Mucosa of descending colon (tissue), 3 donors: ENCODE data around the gene SH2D4B. TPM values are rescaled to one million over a fixed set of nuclear protein-coding genes. Genes with fewer than 3 reads are reported as not detected.
A peak's percentile ranks its signal among the peaks of the same experiment; 100 is the strongest.

ENCODE experiments used
- ATAC-seq: fragments of 200-7000 bp; cut with Tn5 transposase; one replicate; pipeline ENCODE4 v1.9.1; 2020; ENCODE audit warnings: mild to moderate bottlenecking, moderate library complexity
- DNase-seq, 3 donors: peaks; one replicate each; pipeline ENCODE4 v3.0.0-alpha.2; 2020
- H3K36me3 ChIP-seq: fragments of 200-600 bp; one replicate; pipeline ENCODE4 v1.8.0; 2021; ENCODE audit warnings: low read depth, mild to moderate bottlenecking
- H3K4me1 ChIP-seq: fragments of 200-600 bp; one replicate; pipeline ENCODE4 v1.8.0; 2021; ENCODE audit warnings: low read depth, mild to moderate bottlenecking
- H3K4me3 ChIP-seq: fragments of 200-600 bp; one replicate; pipeline ENCODE4 v1.8.0; 2021; ENCODE audit warnings: mild to moderate bottlenecking
- H3K9me3 ChIP-seq: fragments of 200-600 bp; one replicate; pipeline ENCODE4 v1.8.0; 2021; ENCODE audit warnings: mild to moderate bottlenecking
- CTCF ChIP-seq: fragments of 200-600 bp; IDR thresholded peaks from one replicate; pipeline ENCODE4 v1.8.0; 2022; ENCODE audit warnings: antibody characterized with exemption, mild to moderate bottlenecking
- intact Hi-C, 2 donors: fragments of 100-400 bp; cut with DNase I in 1 of 2; cut with micrococcal nuclease in 1 of 2; formaldehyde crosslinking; loops; one replicate each; pipeline versions ENCODE4 v1.11.0 to v1.11.1; 2022; cut with DNase I, micrococcal nuclease
- total RNA-seq, 3 donors: library from RNA; stranded (reverse); fragmentation: NEBNext Ultra II Directional in 2 of 3; extraction: Animal tissue kit (Norgen Biotek cat#: 25700) in 2 of 3; gene quantifications; one replicate each; pipeline versions ENCODE4 v1.2.1 to v1.2.4, GENCODE V29; 2021 to 2023
- donor health status: DM: no; HTN: no; CAD: no; lungs with moderate emphysema.
- donor health status: DM: no; HTN: no; CAD: no.
- donor health status: DM: no; HTN: yes; CAD: no.

The SH2D4B gene
- total RNA-seq, 3 donors from 2014 or later = not detected

- intact Hi-C loops = no loop called here
- Histone ChIP-seq H3K4me3 (no peak overlapping the region), H3K36me3 (no peaks in the 10 kb centered on the region), H3K4me1 (no peaks in the 10 kb centered on the region), H3K9me3 (no peaks in the 10 kb centered on the region)
- TF ChIP-seq CTCF = no peak
- ATAC-seq = peak; percentile 13
- no peak for DNase-seq
Measured at GRCh38 chr10:80524190-80524909, 13.4 kb upstream of the SH2D4B start.

- intact Hi-C loops = no loop called here
- Histone ChIP-seq H3K4me1 (peaks cover 5% of the 10 kb centered on the region), H3K9me3 (no peaks in the 10 kb centered on the region), H3K36me3 (no peaks in the 10 kb centered on the region), H3K4me3 (no peak overlapping the region)
- ATAC-seq (no peak), DNase-seq (no peak)
- TF ChIP-seq CTCF = no peak
Measured at GRCh38 chr10:80526218-80526617, 11.5 kb upstream of the SH2D4B start.

GRCh38 chr10:80526742-80527141, 11.0 kb upstream of the SH2D4B start:
- ATAC-seq (no peak), DNase-seq (no peak)
- H3K9me3 ChIP-seq = no peaks in the 10 kb centered on the region
- no peaks in the 10 kb centered on the region for H3K36me3 ChIP-seq
- H3K4me3 ChIP-seq = no peak overlapping the region
- no peak for TF ChIP-seq CTCF
- peaks cover 5% of the 10 kb centered on the region for H3K4me1 ChIP-seq
- intact Hi-C loops = no loop called here

GRCh38 chr10:80528185-80528700, 9.5 kb upstream of the SH2D4B start:
- no peaks in the 10 kb centered on the region for H3K36me3 ChIP-seq
- intact Hi-C loops = no loop called here
- ATAC-seq (peak; percentile 15), DNase-seq (no peak)
- peaks cover 5% of the 10 kb centered on the region for H3K4me1 ChIP-seq
- no peak overlapping the region for H3K4me3 ChIP-seq
- no peak for TF ChIP-seq CTCF
- H3K9me3 ChIP-seq = no peaks in the 10 kb centered on the region

GRCh38 chr10:80528901-80529300, 8.8 kb upstream of the SH2D4B start:
- intact Hi-C loops = no loop called here
- Histone ChIP-seq H3K9me3 (no peaks in the 10 kb centered on the region), H3K36me3 (no peaks in the 10 kb centered on the region), H3K4me3 (no peak overlapping the region), H3K4me1 (peaks cover 5% of the 10 kb centered on the region)
- TF ChIP-seq CTCF = no peak
- DNase-seq (no peak), ATAC-seq (no peak)
